Keratinocyte (primary cell): ENCODE results near the gene ANKRD17.

ENCODE experiments used
- EZH2 ChIP-seq: IDR thresholded peaks from one replicate; pipeline ENCODE4 v1.6.1; 2012; ENCODE audit warnings: inconsistent platforms, mild to moderate bottlenecking, low read length, moderate library complexity
- TF ChIP-seq, protein P1 (sequence below), 3 experiments: IDR thresholded peaks in 1 of 3; conservative IDR thresholded peaks in 1 of 3; optimal IDR thresholded peaks in 1 of 3; 2 replicates in 2 of 3; 3 replicates in 1 of 3; pipeline versions ENCODE3 to v1.5.1; 2011; ENCODE audit warnings: low read length in 3 of 3, mild to moderate bottlenecking in 3 of 3, moderate library complexity in 2 of 3, control low read depth in 1 of 3, inconsistent platforms in 1 of 3; ENCODE audit not compliant: insufficient read depth in 2 of 3; ENCODE audit errors: extremely low read depth in 1 of 3

DNA sequence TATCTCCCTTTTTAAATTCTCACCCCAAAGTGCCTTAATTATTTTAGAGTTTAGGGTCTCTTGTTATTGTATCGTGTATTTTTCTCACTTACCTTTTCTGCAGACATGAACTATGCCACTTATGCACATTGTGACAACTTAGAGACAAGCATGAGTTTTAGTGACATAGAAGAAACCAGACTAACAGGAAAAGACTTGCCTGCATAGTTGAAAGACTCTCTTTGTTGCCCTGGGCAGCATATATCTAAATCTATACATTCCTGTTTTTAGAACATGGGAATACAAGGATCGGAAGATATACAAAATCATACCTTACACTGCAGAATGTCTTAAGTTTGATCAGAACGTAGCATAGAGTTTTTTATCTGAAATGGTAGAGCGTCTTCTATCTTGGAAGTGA, 45.1 kb upstream of the ANKRD17 start:
- TF ChIP-seq, protein P1, sequence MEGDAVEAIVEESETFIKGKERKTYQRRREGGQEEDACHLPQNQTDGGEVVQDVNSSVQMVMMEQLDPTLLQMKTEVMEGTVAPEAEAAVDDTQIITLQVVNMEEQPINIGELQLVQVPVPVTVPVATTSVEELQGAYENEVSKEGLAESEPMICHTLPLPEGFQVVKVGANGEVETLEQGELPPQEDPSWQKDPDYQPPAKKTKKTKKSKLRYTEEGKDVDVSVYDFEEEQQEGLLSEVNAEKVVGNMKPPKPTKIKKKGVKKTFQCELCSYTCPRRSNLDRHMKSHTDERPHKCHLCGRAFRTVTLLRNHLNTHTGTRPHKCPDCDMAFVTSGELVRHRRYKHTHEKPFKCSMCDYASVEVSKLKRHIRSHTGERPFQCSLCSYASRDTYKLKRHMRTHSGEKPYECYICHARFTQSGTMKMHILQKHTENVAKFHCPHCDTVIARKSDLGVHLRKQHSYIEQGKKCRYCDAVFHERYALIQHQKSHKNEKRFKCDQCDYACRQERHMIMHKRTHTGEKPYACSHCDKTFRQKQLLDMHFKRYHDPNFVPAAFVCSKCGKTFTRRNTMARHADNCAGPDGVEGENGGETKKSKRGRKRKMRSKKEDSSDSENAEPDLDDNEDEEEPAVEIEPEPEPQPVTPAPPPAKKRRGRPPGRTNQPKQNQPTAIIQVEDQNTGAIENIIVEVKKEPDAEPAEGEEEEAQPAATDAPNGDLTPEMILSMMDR (optimal IDR thresholded peaks at IDR 0.05 in 1 of 3, IDR thresholded peaks at IDR 0.05 in 1 of 3, conservative IDR thresholded peaks at IDR 0.05 in 1 of 3; ENCODE audit: extremely low read depth in 1 of 3, insufficient read depth in 2 of 3, low read length in 3 of 3) = no peak
- TF ChIP-seq EZH2 = no peak
